Vagina (tissue), 2 donors: ENCODE measurements around the gene SBNO1.

Source experiments
- POLR2A ChIP-seq, 2 donors: fragments of 450-650 bp; IDR thresholded peaks; one replicate each; pipeline ENCODE4 v1.6.1; 2017; ENCODE audit warnings: antibody characterized with exemption in 2 of 2, mild to moderate bottlenecking in 2 of 2, moderate library complexity in 2 of 2
- TF ChIP-seq, protein P1 (sequence below), 3 experiments: fragments of 450-650 bp in 2 of 3; fragments of 200-600 bp in 1 of 3; sonication (generic) in 1 of 3; IDR thresholded peaks; one replicate each; pipeline ENCODE4 v1.5.1; 2017 to 2019; ENCODE audit warnings: antibody characterized with exemption in 3 of 3, mild to moderate bottlenecking in 2 of 3, moderate library complexity in 2 of 3

DNA sequence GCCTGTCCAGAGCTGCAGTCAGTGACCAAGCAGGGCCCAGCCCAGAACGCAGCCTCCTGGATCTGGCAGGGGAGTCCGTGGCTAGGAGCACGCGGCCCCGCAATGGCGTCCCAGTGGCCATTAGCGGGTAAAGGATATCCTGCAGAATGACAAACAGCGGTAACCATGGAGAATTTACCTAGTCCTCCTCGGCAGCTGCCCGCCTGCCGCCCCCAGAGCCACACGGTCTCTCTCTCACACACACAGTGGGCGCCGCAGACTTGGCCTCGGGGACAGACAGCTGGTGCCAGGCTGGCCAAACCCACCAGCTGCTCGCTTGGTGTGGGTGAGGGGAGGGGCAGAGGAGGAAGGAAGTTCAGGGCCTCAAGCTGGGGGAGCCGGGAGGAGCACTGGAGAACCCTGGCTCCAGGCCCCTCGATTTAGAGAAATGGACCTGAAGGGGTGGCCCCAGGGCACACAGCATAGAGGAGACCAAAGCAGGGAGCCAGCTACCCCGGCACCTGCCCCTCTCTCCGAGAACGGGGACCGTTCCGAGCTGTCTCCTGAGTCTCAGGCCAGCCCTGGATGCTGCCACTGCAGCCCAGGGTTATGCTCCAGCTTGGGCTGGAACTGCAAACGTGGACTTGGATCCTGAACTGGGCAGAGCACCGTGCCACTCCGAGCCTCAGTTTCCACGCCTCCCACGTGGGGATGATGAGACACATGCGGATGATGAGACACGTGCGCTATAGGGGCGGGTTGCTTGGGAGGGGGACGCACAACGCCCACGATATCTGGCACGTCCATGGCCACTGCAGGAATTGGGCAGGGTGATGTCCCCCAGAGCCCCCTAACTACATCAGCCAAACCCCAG, 96.4 kb downstream of the SBNO1 start:
- TF ChIP-seq, protein P1, sequence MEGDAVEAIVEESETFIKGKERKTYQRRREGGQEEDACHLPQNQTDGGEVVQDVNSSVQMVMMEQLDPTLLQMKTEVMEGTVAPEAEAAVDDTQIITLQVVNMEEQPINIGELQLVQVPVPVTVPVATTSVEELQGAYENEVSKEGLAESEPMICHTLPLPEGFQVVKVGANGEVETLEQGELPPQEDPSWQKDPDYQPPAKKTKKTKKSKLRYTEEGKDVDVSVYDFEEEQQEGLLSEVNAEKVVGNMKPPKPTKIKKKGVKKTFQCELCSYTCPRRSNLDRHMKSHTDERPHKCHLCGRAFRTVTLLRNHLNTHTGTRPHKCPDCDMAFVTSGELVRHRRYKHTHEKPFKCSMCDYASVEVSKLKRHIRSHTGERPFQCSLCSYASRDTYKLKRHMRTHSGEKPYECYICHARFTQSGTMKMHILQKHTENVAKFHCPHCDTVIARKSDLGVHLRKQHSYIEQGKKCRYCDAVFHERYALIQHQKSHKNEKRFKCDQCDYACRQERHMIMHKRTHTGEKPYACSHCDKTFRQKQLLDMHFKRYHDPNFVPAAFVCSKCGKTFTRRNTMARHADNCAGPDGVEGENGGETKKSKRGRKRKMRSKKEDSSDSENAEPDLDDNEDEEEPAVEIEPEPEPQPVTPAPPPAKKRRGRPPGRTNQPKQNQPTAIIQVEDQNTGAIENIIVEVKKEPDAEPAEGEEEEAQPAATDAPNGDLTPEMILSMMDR (IDR thresholded peaks at IDR 0.05) = no peak
- no peak for TF ChIP-seq POLR2A (IDR thresholded peaks at IDR 0.05)
